Measurements from ENCODE around the gene FIGN.
A peak's percentile ranks its signal among the peaks of the same experiment; 100 is the strongest.

Gene FIGN

GRCh38 chr2:163612332-163612731 is 123.5 kb downstream of the FIGN start:
- no peak for DNase-seq (ENCODE audit: extremely low read depth, insufficient read length)
- H3K27me3 ChIP-seq (replicated peaks; ENCODE audit: control insufficient read depth, insufficient read depth, low read length): no peaks in the 10 kb centered on the region
- no peak overlapping the region for H3K4me3 ChIP-seq (replicated peaks; ENCODE audit: low read depth, low read length)
- TF ChIP-seq, protein P1, sequence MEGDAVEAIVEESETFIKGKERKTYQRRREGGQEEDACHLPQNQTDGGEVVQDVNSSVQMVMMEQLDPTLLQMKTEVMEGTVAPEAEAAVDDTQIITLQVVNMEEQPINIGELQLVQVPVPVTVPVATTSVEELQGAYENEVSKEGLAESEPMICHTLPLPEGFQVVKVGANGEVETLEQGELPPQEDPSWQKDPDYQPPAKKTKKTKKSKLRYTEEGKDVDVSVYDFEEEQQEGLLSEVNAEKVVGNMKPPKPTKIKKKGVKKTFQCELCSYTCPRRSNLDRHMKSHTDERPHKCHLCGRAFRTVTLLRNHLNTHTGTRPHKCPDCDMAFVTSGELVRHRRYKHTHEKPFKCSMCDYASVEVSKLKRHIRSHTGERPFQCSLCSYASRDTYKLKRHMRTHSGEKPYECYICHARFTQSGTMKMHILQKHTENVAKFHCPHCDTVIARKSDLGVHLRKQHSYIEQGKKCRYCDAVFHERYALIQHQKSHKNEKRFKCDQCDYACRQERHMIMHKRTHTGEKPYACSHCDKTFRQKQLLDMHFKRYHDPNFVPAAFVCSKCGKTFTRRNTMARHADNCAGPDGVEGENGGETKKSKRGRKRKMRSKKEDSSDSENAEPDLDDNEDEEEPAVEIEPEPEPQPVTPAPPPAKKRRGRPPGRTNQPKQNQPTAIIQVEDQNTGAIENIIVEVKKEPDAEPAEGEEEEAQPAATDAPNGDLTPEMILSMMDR (IDR thresholded peaks at IDR 0.05; ENCODE audit: insufficient read depth, low read length, poor library complexity, severe bottlenecking): no peak
- no peaks in the 10 kb centered on the region for H3K36me3 ChIP-seq (ENCODE audit: control insufficient read depth, insufficient read depth, low read length)

GRCh38 chr2:163611557-163611906 is 124.3 kb downstream of the FIGN start:
- no peaks in the 10 kb centered on the region for H3K27me3 ChIP-seq (replicated peaks; ENCODE audit: control insufficient read depth, insufficient read depth, low read length)
- H3K4me3 ChIP-seq (replicated peaks; ENCODE audit: low read depth, low read length): no peak overlapping the region
- TF ChIP-seq, protein P1 (IDR thresholded peaks at IDR 0.05; ENCODE audit: insufficient read depth, low read length, poor library complexity, severe bottlenecking): no peak
- no peaks in the 10 kb centered on the region for H3K36me3 ChIP-seq (ENCODE audit: control insufficient read depth, insufficient read depth, low read length)
- DNase-seq (ENCODE audit: extremely low read depth, insufficient read length): no peak

GRCh38 chr2:163610817-163611556 is 124.8 kb downstream of the FIGN start:
- no peak for DNase-seq (ENCODE audit: extremely low read depth, insufficient read length)
- no peaks in the 10 kb centered on the region for H3K27me3 ChIP-seq (replicated peaks; ENCODE audit: control insufficient read depth, insufficient read depth, low read length)
- TF ChIP-seq, protein P1 (IDR thresholded peaks at IDR 0.05; ENCODE audit: insufficient read depth, low read length, poor library complexity, severe bottlenecking): peak; percentile 35

DNA sequence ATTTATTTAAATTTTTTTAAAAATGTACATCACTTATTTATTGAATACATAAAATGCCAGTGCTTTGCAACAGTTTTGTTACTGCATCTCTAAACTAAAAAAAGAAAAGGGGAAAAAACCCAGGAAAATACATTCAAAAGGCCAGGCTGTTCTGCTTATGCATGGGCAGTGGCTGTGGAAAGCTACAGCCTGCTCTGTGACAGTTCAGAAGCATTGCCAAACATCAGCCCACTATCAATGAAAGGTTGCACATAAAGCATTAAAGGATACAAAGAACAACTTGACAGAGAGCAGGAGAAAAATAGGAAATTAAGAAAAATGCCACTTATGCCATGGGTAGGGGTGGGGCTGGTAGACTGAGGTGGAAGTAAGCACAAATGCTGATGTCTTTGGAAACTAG is 128.2 kb downstream of the FIGN start:
- Histone ChIP-seq H3K27me3 (replicated peaks; ENCODE audit: control insufficient read depth, insufficient read depth, low read length) (no peaks in the 10 kb centered on the region), H3K36me3 (ENCODE audit: control insufficient read depth, insufficient read depth, low read length) (no peaks in the 10 kb centered on the region), H3K4me3 (replicated peaks; ENCODE audit: low read depth, low read length) (no peak overlapping the region)
- TF ChIP-seq, protein P1 (IDR thresholded peaks at IDR 0.05; ENCODE audit: insufficient read depth, low read length, poor library complexity, severe bottlenecking): no peak
- no peak for DNase-seq (ENCODE audit: extremely low read depth, insufficient read length)

More at GRCh38 chr2:163610817-163611556, 124.8 kb downstream of the FIGN start:
- H3K4me3 ChIP-seq (replicated peaks; ENCODE audit: low read depth, low read length): no peak overlapping the region
- H3K36me3 ChIP-seq (ENCODE audit: control insufficient read depth, insufficient read depth, low read length): no peaks in the 10 kb centered on the region

GRCh38 chr2:163606878-163607277 is 128.9 kb downstream of the FIGN start:
- Histone ChIP-seq H3K36me3 (ENCODE audit: control insufficient read depth, insufficient read depth, low read length) (no peaks in the 10 kb centered on the region), H3K27me3 (replicated peaks; ENCODE audit: control insufficient read depth, insufficient read depth, low read length) (no peaks in the 10 kb centered on the region), H3K4me3 (replicated peaks; ENCODE audit: low read depth, low read length) (no peak overlapping the region)
- no peak for DNase-seq (ENCODE audit: extremely low read depth, insufficient read length)
- TF ChIP-seq, protein P1 (IDR thresholded peaks at IDR 0.05; ENCODE audit: insufficient read depth, low read length, poor library complexity, severe bottlenecking): no peak

GRCh38 chr2:163605779-163606178 is 130.0 kb downstream of the FIGN start:
- Histone ChIP-seq H3K4me3 (replicated peaks; ENCODE audit: low read depth, low read length) (no peak overlapping the region), H3K36me3 (ENCODE audit: control insufficient read depth, insufficient read depth, low read length) (no peaks in the 10 kb centered on the region), H3K27me3 (replicated peaks; ENCODE audit: control insufficient read depth, insufficient read depth, low read length) (no peaks in the 10 kb centered on the region)
- DNase-seq (ENCODE audit: extremely low read depth, insufficient read length): no peak
- TF ChIP-seq, protein P1 (IDR thresholded peaks at IDR 0.05; ENCODE audit: insufficient read depth, low read length, poor library complexity, severe bottlenecking): no peak

All from GM06990 (cell line).